Stomach smooth muscle (tissue), 2 donors: Measurements from ENCODE around the gene NOLC1.
A peak's percentile ranks its signal among the peaks of the same experiment; 100 is the strongest.

Experiments
- H3K27ac ChIP-seq: one replicate; pipeline ENCODE4 v1.7.0; 2013; ENCODE audit warnings: mild to moderate bottlenecking, low read length, inconsistent platforms
- H3K27me3 ChIP-seq, 2 donors: one replicate each; pipeline ENCODE4 v1.7.0; 2013; ENCODE audit warnings: low read length in 2 of 2; ENCODE audit not compliant: insufficient read depth in 2 of 2, control insufficient read depth in 1 of 2
- H3K36me3 ChIP-seq, 2 donors: one replicate each; pipeline ENCODE4 v1.7.0; 2013; ENCODE audit warnings: low read length in 2 of 2; ENCODE audit not compliant: control insufficient read depth in 2 of 2, insufficient read depth in 2 of 2
- H3K4me1 ChIP-seq: one replicate; pipeline ENCODE4 v1.7.0; 2013; ENCODE audit warnings: low read length; ENCODE audit not compliant: control insufficient read depth, insufficient read depth
- H3K4me3 ChIP-seq, 2 donors: one replicate each; pipeline ENCODE4 v1.7.0; 2013; ENCODE audit warnings: low read length in 2 of 2
- H3K9ac ChIP-seq, 2 donors: one replicate each; pipeline ENCODE4 v1.7.0; 2013; ENCODE audit warnings: low read length in 2 of 2, mild to moderate bottlenecking in 1 of 2
- H3K9me3 ChIP-seq, 2 donors: one replicate each; pipeline ENCODE4 v1.7.0; 2013; ENCODE audit warnings: low read length in 2 of 2; ENCODE audit not compliant: control insufficient read depth in 2 of 2
- donor health status: healthy.
- donor health status: Pancreatic carcinoma.

NOLC1 gene

GRCh38 chr10:102151774-102152544 lies at the start of gene NOLC1:
TSS of gene NOLC1 (plus strand) at chr10:102152389. CDS start at chr10:102152411, 22 bp downstream.
- peak within 1 kb of the TSS; percentile 89 to 96 for H3K9ac ChIP-seq
- H3K27ac ChIP-seq: peak within 1 kb of the TSS; percentile 96
- peaks cover 16% of the 10 kb centered on the region for H3K4me1 ChIP-seq
- H3K9me3 ChIP-seq: no peaks in the 10 kb centered on the region
- H3K4me3 ChIP-seq: peak within 1 kb of the TSS; percentile 86 to 99
- no peaks in the 10 kb centered on the region for H3K27me3 ChIP-seq
- peaks cover 17 to 24% of the 10 kb centered on the region in 2 donors for H3K36me3 ChIP-seq

DNA sequence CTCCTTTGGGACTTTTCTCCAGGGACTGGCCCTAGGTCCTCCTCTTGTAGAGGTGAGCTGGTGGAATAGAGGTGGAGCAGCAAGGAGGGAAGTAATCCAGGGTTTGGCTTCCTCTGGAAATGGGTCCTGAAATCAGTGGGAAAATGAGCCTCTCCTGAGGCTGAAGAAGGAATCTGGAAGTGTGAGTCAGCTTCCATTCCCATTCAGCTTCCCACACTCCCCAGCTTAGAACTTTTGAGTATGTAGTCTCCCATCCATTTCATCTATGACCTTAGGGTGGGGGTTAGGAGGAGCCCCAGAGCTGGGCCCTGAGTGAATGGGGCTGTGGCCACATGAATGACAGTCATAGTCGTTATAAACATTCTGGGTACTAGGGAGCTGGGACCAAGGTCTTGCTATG lies 49.8 kb upstream of the NOLC1 start:
- no peaks in the 10 kb centered on the region for H3K9me3 ChIP-seq
- H3K27me3 ChIP-seq: no peaks in the 10 kb centered on the region
- no peak overlapping the region for H3K9ac ChIP-seq
- no peak overlapping the region for H3K4me3 ChIP-seq
- H3K36me3 ChIP-seq: peaks cover 4 to 6% of the 10 kb centered on the region in 2 donors
- H3K4me1 ChIP-seq: no peaks in the 10 kb centered on the region
- no peak overlapping the region for H3K27ac ChIP-seq

DNA sequence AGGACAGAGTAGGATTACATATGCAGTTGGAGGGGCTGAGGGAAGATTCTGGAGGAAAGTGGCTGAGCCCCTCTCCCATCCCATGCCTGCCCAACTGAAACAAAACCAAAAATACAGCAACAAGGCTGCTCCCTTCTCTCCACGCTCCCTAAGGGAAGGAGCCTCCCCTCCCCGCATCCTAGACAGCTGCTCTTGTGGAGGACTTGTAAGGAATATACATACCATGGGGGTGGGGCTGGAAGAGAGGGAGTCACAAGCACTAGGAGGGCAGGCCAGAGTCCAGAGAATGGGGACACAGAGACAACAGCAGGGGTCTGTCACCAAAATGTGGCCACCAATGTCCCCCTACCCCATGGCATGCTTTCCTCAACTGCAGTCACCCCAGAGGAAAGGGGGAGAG lies 45.2 kb upstream of the NOLC1 start:
- Histone ChIP-seq H3K36me3 (peaks cover 42% of the 10 kb centered on the region in 2 donors), H3K9ac (no peak overlapping the region), H3K9me3 (no peaks in the 10 kb centered on the region), H3K27me3 (no peaks in the 10 kb centered on the region), H3K27ac (no peak overlapping the region), H3K4me1 (no peaks in the 10 kb centered on the region), H3K4me3 (no peak overlapping the region)

- Histone ChIP-seq H3K9me3 (no peaks in the 10 kb centered on the region), H3K4me1 (peaks cover 23% of the 10 kb centered on the region), H3K4me3 (no peak overlapping the region), H3K27me3 (no peaks in the 10 kb centered on the region), H3K27ac (no peak overlapping the region), H3K36me3 (peaks cover 42% of the 10 kb centered on the region in 2 donors), H3K9ac (no peak overlapping the region)
Measured at GRCh38 chr10:102109166-102110116, 42.7 kb upstream of the NOLC1 start.

GRCh38 chr10:102111276-102111675 lies 40.9 kb upstream of the NOLC1 start:
- no peak overlapping the region for H3K4me3 ChIP-seq
- H3K9me3 ChIP-seq: no peaks in the 10 kb centered on the region
- peaks cover 42% of the 10 kb centered on the region in 2 donors for H3K36me3 ChIP-seq

GRCh38 chr10:102112210-102112817 lies 39.9 kb upstream of the NOLC1 start:
- Histone ChIP-seq H3K27me3 (no peaks in the 10 kb centered on the region), H3K4me1 (peaks cover 48% of the 10 kb centered on the region), H3K27ac (no peak overlapping the region), H3K9me3 (no peaks in the 10 kb centered on the region), H3K36me3 (peaks cover 36 to 38% of the 10 kb centered on the region in 2 donors), H3K4me3 (no peak overlapping the region), H3K9ac (no peak overlapping the region)

More at GRCh38 chr10:102111276-102111675, 40.9 kb upstream of the NOLC1 start:
- H3K27me3 ChIP-seq: no peaks in the 10 kb centered on the region
- H3K9ac ChIP-seq: no peak overlapping the region
- no peak overlapping the region for H3K27ac ChIP-seq
- H3K4me1 ChIP-seq: peaks cover 37% of the 10 kb centered on the region

DNA sequence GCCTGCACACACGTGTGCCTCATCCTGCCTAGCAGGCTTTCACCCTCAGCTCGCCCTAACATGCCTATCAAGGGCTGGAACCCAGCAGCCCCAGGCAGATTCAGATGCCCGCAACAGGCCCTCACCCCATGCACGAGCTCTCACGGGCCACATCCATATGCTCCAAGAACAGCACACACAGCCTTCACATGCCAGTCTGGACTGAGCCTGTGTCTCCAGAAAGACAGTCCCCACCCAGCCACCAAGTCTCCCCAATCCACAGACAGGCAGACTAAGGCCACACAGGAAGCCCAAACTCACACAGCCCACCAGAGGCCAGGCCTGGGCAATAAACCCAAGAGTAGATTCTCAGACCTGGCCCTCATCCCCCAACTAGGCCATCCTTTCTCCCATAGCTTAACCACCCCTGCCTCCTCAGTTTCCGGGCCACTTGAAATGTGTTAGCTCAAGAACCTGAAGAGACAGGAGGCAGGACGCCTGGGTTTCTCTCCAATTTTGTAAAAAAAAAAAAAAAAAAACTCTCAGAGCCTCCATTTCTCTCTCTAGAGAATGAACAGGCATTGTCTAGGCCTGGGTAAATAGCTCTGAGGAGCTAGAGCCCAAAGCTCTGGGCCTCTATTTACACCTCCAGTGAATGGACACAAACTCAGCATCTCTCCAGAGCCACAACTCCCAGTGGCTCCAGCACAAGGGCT lies 38.8 kb upstream of the NOLC1 start:
- H3K4me3 ChIP-seq: peak overlapping the region; percentile 62 to 77
- H3K4me1 ChIP-seq: peaks cover 59% of the 10 kb centered on the region
- no peaks in the 10 kb centered on the region for H3K9me3 ChIP-seq
- H3K36me3 ChIP-seq: peaks cover 29 to 31% of the 10 kb centered on the region in 2 donors
- peak overlapping the region; percentile 46 for H3K27ac ChIP-seq
- peak overlapping the region; percentile 51 to 74 for H3K9ac ChIP-seq
- H3K27me3 ChIP-seq: no peaks in the 10 kb centered on the region

DNA sequence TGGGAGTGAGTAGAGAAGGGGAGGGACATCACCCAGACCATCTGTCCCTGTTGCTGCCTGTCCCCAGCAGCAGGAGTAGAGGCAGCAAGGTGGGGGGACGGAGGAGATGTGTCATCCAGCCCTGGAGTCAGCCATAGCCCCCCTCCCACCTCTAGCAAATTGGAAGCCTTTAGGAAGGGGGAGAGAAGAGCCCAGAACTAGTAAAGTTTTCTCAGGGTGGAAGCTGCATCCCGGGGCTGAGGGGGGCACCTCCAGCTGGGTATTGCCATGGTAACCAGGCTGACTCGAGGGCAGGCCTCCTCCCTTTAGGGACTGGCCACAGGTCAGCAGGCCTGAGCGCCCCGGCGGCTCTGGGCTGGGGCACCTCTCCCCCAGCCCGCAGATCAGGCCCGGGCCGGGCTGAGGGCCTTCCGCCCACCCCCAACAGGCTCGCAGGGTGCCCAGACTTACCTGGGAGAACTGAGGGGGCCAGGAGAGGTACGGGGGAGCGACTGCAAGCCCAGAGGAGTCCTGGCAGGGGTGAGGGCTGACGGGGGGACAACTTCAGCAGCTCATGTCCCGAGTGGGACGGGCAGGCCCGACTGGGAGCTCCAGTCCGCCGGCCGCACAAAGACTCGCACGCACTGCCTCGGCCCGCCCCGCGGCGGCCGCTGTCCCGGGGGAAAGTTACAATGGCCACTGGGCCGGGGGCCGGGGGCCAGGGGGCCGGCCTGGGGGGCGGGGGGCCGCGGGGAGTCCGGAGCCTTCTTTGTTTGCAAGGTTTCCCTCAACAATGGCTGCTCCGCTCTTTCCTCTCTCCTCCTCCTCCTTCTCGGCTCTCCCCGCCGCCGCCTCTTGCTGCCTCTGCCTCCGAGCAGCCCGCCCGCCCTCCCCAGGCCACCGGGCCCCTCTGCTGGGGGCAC lies 38.0 kb upstream of the NOLC1 start:
- peak overlapping the region; percentile 51 to 74 for H3K9ac ChIP-seq
- peak overlapping the region; percentile 46 for H3K27ac ChIP-seq
- H3K36me3 ChIP-seq: peaks cover 21 to 23% of the 10 kb centered on the region in 2 donors
- H3K9me3 ChIP-seq: no peaks in the 10 kb centered on the region
- peaks cover 67% of the 10 kb centered on the region for H3K4me1 ChIP-seq
- H3K27me3 ChIP-seq: no peaks in the 10 kb centered on the region
- H3K4me3 ChIP-seq: peak overlapping the region; percentile 62 to 77

DNA sequence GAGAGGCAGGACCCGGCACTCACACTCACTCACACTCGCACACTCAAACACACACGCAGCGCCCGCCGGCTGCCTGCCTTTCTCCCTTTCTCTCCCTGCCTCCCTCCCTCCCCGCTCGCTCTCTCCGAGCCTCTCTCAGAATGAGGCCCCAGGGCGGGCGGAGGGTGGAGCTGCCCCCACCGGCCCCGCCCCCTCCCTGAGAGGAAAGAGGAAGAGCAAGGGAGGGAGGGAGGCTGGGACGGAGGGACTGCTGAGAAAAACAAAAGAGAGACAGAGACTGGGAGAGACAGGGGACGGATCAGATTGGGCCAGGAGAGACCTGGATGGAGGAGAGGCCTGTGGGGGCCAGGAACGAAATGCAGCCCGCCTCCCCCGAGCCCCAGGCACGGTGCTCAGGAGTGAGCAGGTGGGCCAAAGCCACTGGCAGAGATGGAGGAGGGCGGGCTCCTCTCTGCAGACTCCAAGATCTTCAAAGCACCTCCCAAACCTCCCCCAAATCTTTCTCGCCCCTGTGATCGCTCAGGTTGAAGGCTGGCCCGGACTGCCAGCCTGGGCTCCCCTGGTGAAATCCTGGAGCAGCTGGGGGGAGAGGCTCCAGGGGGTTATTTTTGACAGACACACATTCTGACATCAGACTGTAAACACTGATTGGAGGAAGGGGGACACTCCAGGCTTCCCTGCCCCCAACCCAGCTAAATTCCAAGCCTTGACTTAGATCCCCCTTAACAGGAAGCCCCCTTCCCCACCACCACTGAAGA lies 37.1 kb upstream of the NOLC1 start:
- Histone ChIP-seq H3K27ac (peak overlapping the region; percentile 99), H3K9ac (peak overlapping the region; percentile 39 to 62), H3K4me3 (peak overlapping the region; percentile 31 to 77), H3K4me1 (peaks cover 70% of the 10 kb centered on the region), H3K9me3 (no peaks in the 10 kb centered on the region), H3K27me3 (no peaks in the 10 kb centered on the region), H3K36me3 (peaks cover 13 to 14% of the 10 kb centered on the region in 2 donors)
